ENCODE data around the gene ANKFN1. TPM values are rescaled to one million over a fixed set of nuclear protein-coding genes. Genes with fewer than 3 reads are reported as not detected.

ANKFN1 gene
- total and polyA plus RNA-seq, 10 of the 15 experiments (the other 5 are each of a cell fraction or from before 2014, with no cell fraction given) = 0.19 TPM; not detected in 9

DNA sequence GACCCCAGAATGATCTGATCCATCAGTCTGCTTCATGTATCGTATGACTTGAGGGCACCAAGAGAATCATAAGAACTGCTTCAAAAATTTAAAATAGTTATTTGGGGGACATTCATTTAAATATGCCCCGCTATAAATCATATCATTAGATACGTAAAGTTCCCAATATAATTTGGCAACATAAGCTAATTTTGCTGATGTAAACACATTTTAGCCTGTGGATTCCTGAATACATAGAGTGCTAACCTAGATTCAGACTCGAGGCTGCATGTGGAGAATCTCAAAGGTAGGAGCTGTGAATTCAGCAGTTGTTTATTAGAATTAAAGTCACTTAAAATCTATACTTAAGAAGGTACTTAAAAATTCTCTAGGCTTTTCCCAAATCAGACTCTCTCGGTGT is 24.9 kb downstream of the ANKFN1 start:
- H4K20me1 ChIP-seq (ENCODE audit: control insufficient read depth, insufficient read depth) = no peaks in the 10 kb centered on the region
- no TSS peak for BruUV-seq (replicated peaks)
- no peak overlapping the region for H2AFZ ChIP-seq (ENCODE audit: control insufficient read depth, low read depth, low read length)
- ChIA-PET CTCF (no interaction called here), SMC1A (ENCODE audit: uncharacterized antibody, unreplicated experiment) (no interaction called here), POLR2A (no interaction called here), RAD21 (ENCODE audit: unreplicated experiment) (no interaction called here)
- in situ Hi-C loops (cut with MboI) = no loop called here
- H3K79me2 ChIP-seq (ENCODE audit: control insufficient read depth, insufficient read depth, low read length) = no peaks in the 10 kb centered on the region
- FAIRE-seq (no peak), DNase-seq (ENCODE audit: low read depth, low spot score) (no peak), ATAC-seq (no peak)
- H3K9ac ChIP-seq (ENCODE audit: control insufficient read depth, insufficient read depth, low read length) = no peak overlapping the region
- no peak overlapping the region for H3K27ac ChIP-seq (ENCODE audit: control insufficient read depth, insufficient read depth)
- WGBS (ENCODE audit: insufficient coverage, insufficient replicate concordance, low lambda C conversion rate, missing lambda C conversion rate) = 17% methylated on average over 5 of the region's 5 CpGs
- H3K9me3 ChIP-seq (replicated peaks; ENCODE audit: control insufficient read depth, insufficient read depth, low read length) = no peaks in the 10 kb centered on the region
- no peak overlapping the region for H3K4me2 ChIP-seq (ENCODE audit: control insufficient read depth, insufficient read depth)
- H3K4me1 ChIP-seq (ENCODE audit: control insufficient read depth, insufficient read depth, low read length) = no peaks in the 10 kb centered on the region
- no peaks in the 10 kb centered on the region for H3K27me3 ChIP-seq (replicated peaks in 1 of 2; ENCODE audit: control insufficient read depth in 2 of 2, insufficient read depth in 2 of 2, low read length in 1 of 2)
- TF ChIP-seq NFIC (IDR thresholded peaks at IDR 0.05; ENCODE audit: low read depth, low read length) (no peak), FOS (IDR thresholded peaks at IDR 0.05; ENCODE audit: borderline replicate concordance, extremely low read depth, insufficient read length) (no peak), ATF7 (IDR thresholded peaks at IDR 0.05; ENCODE audit: low read depth) (no peak)
- TF ChIP-seq, protein P1, sequence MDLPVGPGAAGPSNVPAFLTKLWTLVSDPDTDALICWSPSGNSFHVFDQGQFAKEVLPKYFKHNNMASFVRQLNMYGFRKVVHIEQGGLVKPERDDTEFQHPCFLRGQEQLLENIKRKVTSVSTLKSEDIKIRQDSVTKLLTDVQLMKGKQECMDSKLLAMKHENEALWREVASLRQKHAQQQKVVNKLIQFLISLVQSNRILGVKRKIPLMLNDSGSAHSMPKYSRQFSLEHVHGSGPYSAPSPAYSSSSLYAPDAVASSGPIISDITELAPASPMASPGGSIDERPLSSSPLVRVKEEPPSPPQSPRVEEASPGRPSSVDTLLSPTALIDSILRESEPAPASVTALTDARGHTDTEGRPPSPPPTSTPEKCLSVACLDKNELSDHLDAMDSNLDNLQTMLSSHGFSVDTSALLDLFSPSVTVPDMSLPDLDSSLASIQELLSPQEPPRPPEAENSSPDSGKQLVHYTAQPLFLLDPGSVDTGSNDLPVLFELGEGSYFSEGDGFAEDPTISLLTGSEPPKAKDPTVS (IDR thresholded peaks at IDR 0.05; ENCODE audit: low read depth, low read length) = no peak
- TF ChIP-seq, protein P2, sequence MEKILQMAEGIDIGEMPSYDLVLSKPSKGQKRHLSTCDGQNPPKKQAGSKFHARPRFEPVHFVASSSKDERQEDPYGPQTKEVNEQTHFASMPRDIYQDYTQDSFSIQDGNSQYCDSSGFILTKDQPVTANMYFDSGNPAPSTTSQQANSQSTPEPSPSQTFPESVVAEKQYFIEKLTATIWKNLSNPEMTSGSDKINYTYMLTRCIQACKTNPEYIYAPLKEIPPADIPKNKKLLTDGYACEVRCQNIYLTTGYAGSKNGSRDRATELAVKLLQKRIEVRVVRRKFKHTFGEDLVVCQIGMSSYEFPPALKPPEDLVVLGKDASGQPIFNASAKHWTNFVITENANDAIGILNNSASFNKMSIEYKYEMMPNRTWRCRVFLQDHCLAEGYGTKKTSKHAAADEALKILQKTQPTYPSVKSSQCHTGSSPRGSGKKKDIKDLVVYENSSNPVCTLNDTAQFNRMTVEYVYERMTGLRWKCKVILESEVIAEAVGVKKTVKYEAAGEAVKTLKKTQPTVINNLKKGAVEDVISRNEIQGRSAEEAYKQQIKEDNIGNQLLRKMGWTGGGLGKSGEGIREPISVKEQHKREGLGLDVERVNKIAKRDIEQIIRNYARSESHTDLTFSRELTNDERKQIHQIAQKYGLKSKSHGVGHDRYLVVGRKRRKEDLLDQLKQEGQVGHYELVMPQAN (conservative IDR thresholded peaks at IDR 0.05) = no peak
- TF ChIP-seq, protein P3, sequence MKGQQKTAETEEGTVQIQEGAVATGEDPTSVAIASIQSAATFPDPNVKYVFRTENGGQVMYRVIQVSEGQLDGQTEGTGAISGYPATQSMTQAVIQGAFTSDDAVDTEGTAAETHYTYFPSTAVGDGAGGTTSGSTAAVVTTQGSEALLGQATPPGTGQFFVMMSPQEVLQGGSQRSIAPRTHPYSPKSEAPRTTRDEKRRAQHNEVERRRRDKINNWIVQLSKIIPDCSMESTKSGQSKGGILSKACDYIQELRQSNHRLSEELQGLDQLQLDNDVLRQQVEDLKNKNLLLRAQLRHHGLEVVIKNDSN (IDR thresholded peaks at IDR 0.05; ENCODE audit: borderline replicate concordance, extremely low read length, insufficient read depth, low read depth, low read length) = no peak
- TF ChIP-seq, protein P4, sequence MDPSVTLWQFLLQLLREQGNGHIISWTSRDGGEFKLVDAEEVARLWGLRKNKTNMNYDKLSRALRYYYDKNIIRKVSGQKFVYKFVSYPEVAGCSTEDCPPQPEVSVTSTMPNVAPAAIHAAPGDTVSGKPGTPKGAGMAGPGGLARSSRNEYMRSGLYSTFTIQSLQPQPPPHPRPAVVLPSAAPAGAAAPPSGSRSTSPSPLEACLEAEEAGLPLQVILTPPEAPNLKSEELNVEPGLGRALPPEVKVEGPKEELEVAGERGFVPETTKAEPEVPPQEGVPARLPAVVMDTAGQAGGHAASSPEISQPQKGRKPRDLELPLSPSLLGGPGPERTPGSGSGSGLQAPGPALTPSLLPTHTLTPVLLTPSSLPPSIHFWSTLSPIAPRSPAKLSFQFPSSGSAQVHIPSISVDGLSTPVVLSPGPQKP (IDR thresholded peaks at IDR 0.05; ENCODE audit: low read depth, low read length) = no peak
- intact Hi-C loops (cut with micrococcal nuclease; ENCODE audit: unreplicated experiment) = no loop called here
- no peaks in the 10 kb centered on the region for H3K36me3 ChIP-seq (ENCODE audit: control insufficient read depth in 2 of 2, insufficient read depth in 2 of 2, low read length in 1 of 2)
- no peak overlapping the region for H3K4me3 ChIP-seq
